Measurements from ENCODE around the gene ME1. TPM values are rescaled to one million over a fixed set of nuclear protein-coding genes. Genes with fewer than 3 reads are reported as not detected.
"Not testable (repeated sequence)": the region's sequence is repeated elsewhere in the genome, so short reads cannot be mapped to it uniquely, and the experiment has no call there.

Gene ME1
- total RNA-seq, 1 donor from 2014 or later, result 31.3 TPM

DNA sequence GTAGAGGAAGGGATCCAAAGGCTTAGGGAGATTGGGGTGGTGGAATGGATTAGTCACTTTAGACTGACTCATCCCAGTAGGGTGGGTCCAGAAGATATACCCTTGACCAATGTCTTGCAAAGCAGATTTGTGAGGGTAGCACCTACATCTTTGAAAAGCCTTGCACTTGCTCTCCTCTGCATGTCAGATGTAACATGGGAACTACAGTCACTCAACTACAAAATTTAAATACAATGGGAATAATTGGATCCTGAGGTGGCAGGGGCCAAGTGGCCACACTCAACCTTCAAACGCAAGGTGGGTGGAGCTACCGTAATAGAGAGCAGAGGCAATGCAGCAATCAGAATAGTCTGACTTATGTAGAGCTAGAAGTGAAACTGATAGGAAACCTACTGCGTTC lies 71.2 kb downstream of the ME1 start:
- DNase-seq (ENCODE audit: low read depth), result no peak

- no peak for DNase-seq (ENCODE audit: low read depth)
Measured at GRCh38 chr6:83354747-83355146, 76.1 kb downstream of the ME1 start.

- DNase-seq (ENCODE audit: low read depth), result no peak
Measured at GRCh38 chr6:83352424-83353061, 78.3 kb downstream of the ME1 start.

DNA sequence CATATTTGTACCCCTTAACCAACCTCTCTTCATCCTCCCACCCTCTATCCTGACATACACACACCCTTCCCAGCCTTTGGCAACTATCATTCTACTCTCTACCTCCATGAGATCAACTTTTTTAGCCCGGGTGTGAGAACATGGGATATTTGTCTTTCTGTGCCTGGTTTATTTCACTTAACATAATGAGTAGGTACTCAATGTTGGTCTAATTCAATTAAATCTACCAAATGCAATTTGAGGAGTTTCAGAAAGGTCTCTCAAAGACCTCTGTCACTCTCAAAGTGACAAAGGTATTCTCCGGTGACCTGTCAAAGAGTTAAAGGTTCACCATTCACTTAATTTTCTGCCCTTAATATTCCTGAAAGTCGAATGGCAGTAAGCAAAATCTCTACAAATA lies 87.7 kb downstream of the ME1 start:
- DNase-seq (ENCODE audit: low read depth), result no peak

DNA sequence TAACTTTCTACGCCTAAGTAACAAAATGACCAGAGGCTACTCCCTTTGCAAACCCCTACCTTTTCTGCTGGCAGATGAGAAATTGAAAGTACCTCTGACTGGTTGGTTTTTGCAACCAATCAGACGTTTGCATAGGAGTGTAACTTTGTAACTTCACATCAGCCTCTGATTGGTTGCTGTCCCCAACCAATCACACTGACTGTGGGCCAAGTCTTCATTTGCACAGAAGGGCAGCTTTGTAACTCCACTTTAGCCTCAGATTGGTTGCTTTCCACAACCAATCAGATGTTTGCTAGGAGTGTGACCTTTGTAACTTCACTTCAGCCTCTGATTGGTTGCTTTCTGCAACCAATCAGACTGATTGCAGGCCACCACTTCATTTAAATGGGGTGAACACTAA lies 89.1 kb downstream of the ME1 start:
- DNase-seq (ENCODE audit: low read depth), result no peak

DNA sequence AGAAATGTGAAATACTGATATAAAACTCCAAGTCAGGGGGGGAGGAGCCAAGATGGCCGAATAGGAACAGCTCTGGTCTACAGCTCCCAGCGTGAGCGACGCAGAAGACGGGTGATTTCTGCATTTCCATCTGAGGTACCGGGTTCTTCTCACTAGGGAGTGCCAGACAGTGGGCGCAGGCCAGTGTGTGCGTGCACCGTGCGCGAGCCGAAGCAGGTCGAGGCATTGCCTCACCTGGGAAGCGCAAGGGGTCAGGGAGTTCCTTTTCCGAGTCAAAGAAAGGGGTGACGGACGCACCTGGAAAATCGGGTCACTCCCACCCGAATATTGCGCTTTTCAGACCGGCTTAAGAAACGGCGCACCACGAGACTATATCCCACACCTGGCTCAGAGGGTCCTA lies 96.9 kb downstream of the ME1 start:
- DNase-seq (ENCODE audit: low read depth), result not testable (repeated sequence)

DNA sequence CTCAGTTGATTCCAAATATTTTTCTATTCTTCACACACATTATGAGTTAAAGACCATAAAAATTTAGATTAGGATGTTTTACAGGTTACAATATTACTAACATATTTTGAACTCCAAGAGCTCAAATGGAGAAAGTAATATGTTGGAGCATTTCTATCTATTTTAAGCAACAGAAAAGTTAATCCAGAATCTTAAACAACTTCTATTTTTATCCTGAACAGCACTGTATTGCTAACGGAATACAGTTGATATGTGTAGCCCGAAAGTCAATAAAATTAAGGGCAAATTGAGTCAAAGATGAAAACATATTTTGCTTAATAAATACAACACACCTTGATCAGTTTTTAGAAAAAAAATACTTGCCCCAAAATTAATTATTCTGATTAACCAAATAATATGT lies 97.4 kb downstream of the ME1 start:
- DNase-seq (ENCODE audit: low read depth), result no peak

DNA sequence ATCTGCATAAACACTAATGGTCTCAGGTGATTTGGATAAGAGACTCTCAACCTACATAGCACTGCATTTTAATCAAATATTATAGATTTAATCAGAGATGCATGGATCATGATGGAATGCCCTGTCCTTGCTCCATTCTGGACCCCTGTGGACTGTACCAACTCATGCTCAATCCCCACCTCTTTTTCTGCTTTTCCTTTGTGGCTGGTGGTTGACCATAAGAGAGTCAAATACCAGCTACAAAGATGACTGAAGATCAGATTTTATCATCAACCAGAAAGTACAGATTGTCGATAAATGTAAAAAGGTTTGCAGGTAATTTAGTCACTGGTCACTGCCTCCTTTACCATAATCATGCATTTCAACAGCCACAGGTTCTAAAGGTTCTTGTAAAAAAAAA lies 116.2 kb downstream of the ME1 start:
- no peak for DNase-seq (ENCODE audit: low read depth)

GRCh38 chr6:83313882-83314281 lies 117.0 kb downstream of the ME1 start:
- DNase-seq (ENCODE audit: low read depth), result no peak

DNA sequence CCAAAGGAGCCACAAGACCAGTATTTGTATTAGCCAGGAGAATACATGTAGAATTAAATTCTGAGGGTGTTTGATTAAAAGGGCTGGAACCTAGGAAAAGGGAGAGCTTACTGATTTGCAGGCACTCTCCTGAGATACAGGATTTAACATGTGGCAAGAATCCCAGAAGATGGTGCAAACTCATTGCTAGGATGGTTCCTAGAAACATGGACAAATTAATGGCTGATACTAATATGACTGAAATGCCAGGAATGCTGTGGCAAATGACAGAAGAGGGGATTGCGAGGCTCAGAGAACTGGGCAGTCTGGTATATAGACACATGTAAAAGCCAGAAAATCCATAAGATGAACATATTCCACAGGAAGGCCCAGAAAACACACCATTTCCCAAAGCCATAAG lies 119.6 kb downstream of the ME1 start:
- no peak for DNase-seq (ENCODE audit: low read depth)

- peak; percentile 62 for DNase-seq (ENCODE audit: low read depth)
Measured at GRCh38 chr6:83310046-83310445, 120.8 kb downstream of the ME1 start.

GRCh38 chr6:83309344-83309743 lies 121.5 kb downstream of the ME1 start:
- DNase-seq (ENCODE audit: low read depth), result no peak

DNA sequence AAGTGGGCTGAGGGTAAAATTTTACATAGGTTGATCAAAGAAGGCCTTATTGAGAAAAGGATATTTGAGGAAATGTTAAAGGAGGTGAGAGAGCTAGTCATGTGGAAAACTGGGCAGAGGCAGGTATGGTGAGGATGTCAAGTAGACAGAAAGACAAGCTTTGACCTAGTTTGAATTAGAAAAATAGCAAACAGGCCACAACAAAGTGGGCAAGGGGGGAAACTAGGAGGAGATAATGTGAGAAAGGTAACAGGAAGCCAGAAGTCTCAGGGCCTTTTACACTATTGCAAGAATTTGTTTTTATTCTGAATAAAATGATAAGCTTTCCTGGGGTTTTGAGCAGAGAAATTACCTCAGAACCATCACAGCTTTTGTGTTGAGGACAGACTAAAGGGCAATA lies 122.0 kb downstream of the ME1 start:
- no peak for DNase-seq (ENCODE audit: low read depth)

GRCh38 chr6:83307849-83308248 lies 123.0 kb downstream of the ME1 start:
- no peak for DNase-seq (ENCODE audit: low read depth)

DNA sequence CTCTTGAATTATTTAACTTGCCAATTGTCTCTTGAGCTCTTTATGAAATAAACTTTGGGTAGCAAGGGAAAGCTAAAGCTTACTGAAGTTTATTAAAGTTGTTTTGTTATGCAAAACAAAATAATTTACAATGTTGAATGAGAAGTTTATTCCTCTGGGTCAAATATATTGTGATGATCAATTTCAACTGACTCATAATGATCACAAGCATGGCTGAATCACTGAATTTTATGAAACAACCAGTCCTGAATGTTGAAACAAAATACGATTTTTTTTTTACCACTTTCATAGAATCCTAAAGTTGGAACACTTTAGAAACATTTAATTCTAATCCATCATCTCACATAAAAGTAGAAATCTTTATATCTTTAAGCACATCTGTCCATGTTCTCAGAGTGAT lies 127.4 kb downstream of the ME1 start:
- DNase-seq (ENCODE audit: low read depth), result no peak

DNA sequence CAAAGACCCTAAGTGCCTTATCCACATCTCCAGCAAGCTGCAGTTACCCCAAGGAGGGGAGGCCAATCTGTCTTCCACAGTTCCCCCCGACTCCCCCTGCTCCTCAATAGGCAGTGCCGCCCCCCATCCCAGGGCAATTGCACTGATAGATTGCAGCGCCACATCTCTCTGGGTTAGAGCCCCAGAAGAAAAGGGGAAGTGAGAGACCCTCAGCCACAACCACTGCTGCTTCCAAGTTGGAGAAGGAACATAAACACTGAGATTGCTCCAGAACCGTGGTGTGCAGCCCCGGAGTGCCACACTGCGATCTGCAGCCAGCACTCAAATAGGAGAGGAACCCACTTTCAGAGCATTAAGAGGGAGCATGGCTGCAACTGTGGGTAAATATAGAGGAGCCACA lies 136.2 kb downstream of the ME1 start:
- no peak for DNase-seq (ENCODE audit: low read depth)

- no peak for DNase-seq (ENCODE audit: low read depth)
Measured at GRCh38 chr6:83292900-83293843, 137.7 kb downstream of the ME1 start.

DNA sequence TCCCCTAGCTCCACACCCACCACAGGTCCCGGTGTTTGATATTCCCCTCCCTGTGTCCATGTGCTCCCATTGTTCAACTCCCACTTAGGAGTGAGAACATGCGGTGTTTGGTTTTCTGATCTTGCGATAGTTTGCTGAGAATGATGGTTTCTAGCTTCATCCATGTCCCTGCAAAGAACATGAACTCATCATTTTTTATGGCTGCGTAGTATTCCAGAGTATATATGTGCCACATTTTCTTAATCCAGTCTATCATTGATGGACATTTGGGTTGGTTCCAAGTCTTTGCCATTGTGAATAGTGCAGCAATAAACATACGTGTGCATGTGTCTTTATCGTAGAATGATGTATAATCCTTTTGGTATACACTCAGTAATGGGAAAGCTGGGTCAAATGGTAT lies 143.6 kb downstream of the ME1 start:
- DNase-seq (ENCODE audit: low read depth), result not testable (repeated sequence)

DNA sequence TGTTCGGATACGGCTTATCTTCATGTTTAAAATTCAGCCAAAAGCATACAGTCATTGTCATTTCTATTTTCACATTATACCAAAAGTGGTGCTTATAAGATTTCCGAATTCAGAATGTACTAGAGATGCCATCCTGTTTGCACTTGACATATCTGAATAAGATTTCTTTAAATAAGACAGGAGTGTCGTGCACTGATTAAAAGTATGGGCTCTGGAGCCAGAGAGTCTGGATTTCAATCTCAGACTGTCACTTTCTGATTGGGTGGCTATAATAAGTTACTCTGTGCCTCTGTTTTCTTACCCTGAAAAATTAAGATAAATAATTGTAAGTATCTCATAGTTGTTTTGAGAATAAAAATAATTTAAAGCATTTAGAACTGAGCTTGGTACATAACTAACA lies 144.9 kb downstream of the ME1 start:
- no peak for DNase-seq (ENCODE audit: low read depth)

DNA sequence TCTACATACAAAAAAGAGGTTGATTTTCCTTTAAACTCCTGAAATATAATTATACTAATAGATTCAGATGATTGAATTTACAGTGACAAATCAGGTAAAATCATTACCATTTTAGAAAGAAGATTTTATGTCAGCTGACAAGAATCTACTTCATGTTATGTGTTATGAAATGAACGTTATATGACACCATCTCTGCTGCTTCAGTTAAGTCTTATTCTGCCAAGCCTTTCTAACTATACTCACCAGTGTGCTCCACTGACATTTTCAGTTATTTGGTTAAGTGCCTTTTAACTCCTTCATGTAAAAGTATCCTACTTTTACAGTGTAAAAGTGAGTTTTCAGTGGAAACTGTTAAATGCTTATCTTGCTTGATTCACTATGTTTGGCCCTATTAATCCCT lies 157.3 kb downstream of the ME1 start:
- peak; percentile 20 for DNase-seq (ENCODE audit: low read depth)

DNA sequence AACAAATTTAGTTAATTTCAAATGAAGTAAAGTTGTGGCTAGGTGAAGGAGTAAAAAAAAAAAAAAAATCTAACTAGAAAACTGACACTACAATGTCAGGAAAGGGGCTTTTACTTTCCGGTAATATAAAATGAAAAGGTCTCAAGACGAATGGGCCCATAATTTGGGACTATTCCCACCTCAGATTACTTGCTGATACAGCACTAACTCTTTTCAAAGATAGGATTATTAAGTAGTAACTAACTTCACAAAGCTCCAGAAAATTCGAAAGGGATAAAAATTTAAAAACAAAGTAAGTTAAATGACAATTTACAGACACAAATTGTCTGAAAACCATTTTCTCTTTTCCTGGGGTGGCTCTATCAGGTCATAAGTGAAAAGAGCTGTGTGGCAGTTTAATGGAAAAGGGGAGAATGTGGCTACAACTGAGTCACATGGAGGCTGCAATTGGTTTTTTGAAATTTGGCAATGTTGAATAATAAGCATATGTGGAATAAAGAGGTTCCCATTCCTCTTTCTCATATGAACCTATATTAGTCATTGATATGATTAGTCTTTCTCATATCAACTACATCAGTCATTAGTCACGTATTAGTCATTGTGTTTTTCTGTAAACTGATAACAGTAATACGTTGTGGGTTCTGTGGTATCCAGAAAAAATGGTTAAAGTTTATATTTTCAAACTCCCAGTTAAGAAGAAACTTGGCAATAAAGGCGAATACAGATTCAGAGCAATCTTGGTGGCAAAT lies 159.7 kb downstream of the ME1 start:
- DNase-seq (ENCODE audit: low read depth), result peak; percentile 15

GRCh38 chr6:83265384-83265783 lies 165.5 kb downstream of the ME1 start:
- DNase-seq (ENCODE audit: low read depth), result no peak

Data from myocyte (in vitro differentiated cells).